Lower leg skin (tissue), 4 donors: Measurements from ENCODE around the gene P2RX6. TPM values are rescaled to one million over a fixed set of nuclear protein-coding genes. Genes with fewer than 3 reads are reported as not detected.
A peak's percentile ranks its signal among the peaks of the same experiment; 100 is the strongest.

ENCODE experiments used
- DNase-seq, 2 donors: peaks; one replicate each; pipeline ENCODE4 v3.0.0-alpha.2; 2019; ENCODE audit warnings: low spot score in 2 of 2
- H3K4me3 ChIP-seq: fragments of 200-600 bp; sonication (generic); 2 replicates; pipeline ENCODE4 v1.5.1; 2017; ENCODE audit warnings: mild to moderate bottlenecking, low read depth; ENCODE audit not compliant: poor library complexity, severe bottlenecking
- POLR2A ChIP-seq, 2 donors: fragments of 450-650 bp; IDR thresholded peaks; one replicate each; pipeline ENCODE4 v1.6.1; 2016 to 2017; ENCODE audit warnings: antibody characterized with exemption in 2 of 2, mild to moderate bottlenecking in 1 of 2, moderate library complexity in 1 of 2
- WGBS, 2 donors: methylation state at CpG; one replicate each; pipeline ENCODE4 v1.1.5; 2018; 5-methylcytosine and 5-hydroxymethylcytosine counted together
- intact Hi-C: fragments of 100-400 bp; cut with DNase I; formaldehyde crosslinking; loops from one replicate; pipeline ENCODE4 v1.15.0; 2023; ENCODE audit warnings: low total_unique reads
- total RNA-seq, 4 donors: library from RNA; depleted of rRNA; stranded (reverse); fragments of >200 nt; gene quantifications; one replicate each; pipeline ENCODE4 v1.1.0, GENCODE V29; 2016
- TF ChIP-seq, protein P1 (sequence below), 3 donors: fragments of 450-650 bp; IDR thresholded peaks; one replicate each; pipeline ENCODE4 v1.5.1; 2016; ENCODE audit warnings: antibody characterized with exemption in 3 of 3, mild to moderate bottlenecking in 3 of 3, moderate library complexity in 2 of 3

P2RX6 gene
- total RNA-seq, 4 donors from 2014 or later = 0.12 to 2.6 (median 0.87) TPM

DNA sequence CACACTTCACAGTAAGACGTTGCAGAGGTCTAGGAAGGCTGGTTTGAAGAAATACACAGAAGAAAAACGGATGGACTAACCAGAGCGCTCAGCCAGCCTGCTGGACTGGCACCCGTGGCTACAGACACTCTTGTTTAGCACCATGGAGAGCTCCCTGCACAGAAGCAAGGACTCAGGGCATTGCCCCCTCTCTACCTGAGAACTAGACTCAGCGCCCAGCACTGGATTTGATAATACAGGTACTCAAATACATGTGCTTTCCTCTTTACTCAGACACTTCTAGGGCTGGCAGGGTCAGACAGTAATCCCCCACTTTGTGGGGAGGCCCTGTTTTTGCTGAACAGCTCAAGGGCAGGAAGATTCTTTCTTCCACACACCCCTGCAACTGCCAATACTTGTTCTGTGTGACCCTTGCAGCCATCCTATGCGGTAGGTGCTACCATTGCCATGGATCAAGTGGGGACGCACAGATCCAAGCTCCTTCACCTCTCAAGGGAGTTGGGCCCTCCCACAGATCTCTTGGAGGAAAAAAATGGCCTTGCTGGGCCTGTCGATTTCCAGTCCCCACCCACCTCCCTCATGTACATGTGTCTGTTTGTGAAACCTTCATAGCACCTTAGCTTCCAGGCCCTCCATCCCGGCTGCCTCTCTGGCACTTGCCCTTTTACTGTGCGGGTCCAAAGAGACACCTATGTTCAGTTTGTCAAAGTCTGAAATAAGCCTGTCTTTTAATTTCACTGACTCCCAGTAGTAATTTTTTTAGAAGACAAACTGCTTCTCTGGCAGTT, 5.1 kb upstream of the P2RX6 start:
- 59 to 63% methylated on average over 10 of the region's 10 CpGs for WGBS, 2 donors
- intact Hi-C loops = loop anchor here (5.0 kb wide), 1 partner anchor 153 kb away; the partner anchor contains the start of genes PI4KA and SNAP29
- H3K4me3 ChIP-seq = no peak overlapping the region
- no peak for DNase-seq
- TF ChIP-seq POLR2A (IDR thresholded peaks at IDR 0.05) = no peak
- TF ChIP-seq, protein P1, sequence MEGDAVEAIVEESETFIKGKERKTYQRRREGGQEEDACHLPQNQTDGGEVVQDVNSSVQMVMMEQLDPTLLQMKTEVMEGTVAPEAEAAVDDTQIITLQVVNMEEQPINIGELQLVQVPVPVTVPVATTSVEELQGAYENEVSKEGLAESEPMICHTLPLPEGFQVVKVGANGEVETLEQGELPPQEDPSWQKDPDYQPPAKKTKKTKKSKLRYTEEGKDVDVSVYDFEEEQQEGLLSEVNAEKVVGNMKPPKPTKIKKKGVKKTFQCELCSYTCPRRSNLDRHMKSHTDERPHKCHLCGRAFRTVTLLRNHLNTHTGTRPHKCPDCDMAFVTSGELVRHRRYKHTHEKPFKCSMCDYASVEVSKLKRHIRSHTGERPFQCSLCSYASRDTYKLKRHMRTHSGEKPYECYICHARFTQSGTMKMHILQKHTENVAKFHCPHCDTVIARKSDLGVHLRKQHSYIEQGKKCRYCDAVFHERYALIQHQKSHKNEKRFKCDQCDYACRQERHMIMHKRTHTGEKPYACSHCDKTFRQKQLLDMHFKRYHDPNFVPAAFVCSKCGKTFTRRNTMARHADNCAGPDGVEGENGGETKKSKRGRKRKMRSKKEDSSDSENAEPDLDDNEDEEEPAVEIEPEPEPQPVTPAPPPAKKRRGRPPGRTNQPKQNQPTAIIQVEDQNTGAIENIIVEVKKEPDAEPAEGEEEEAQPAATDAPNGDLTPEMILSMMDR (IDR thresholded peaks at IDR 0.05) = no peak

GRCh38 chr22:21010426-21011113, 4.4 kb upstream of the P2RX6 start:
- no peak for TF ChIP-seq POLR2A (IDR thresholded peaks at IDR 0.05)
- TF ChIP-seq, protein P1 (IDR thresholded peaks at IDR 0.05) = no peak
- intact Hi-C loops = no loop called here
- no peak for DNase-seq
- H3K4me3 ChIP-seq = no peak overlapping the region
- WGBS, 2 donors = 84 to 92% methylated on average over 3 of the region's 3 CpGs

GRCh38 chr22:21012446-21013407, 2.2 kb upstream of the P2RX6 start:
- no peak overlapping the region for H3K4me3 ChIP-seq
- TF ChIP-seq, protein P1 (IDR thresholded peaks at IDR 0.05) = no peak
- no peak for TF ChIP-seq POLR2A (IDR thresholded peaks at IDR 0.05)
- intact Hi-C loops = no loop called here
- no peak for DNase-seq
- WGBS, 2 donors = 77 to 78% methylated on average over 12 to 14 of the region's 14 CpGs

- H3K4me3 ChIP-seq = no peak overlapping the region
- intact Hi-C loops = no loop called here
- DNase-seq = no peak
- 6 to 8% methylated on average over 18 to 24 of the region's 24 CpGs for WGBS, 2 donors
- TF ChIP-seq, protein P1 (IDR thresholded peaks at IDR 0.05) = no peak
- TF ChIP-seq POLR2A (IDR thresholded peaks at IDR 0.05) = no peak
These were observed 1.2 kb upstream of the P2RX6 start for GRCh38 chr22:21013657-21014201.

DNA sequence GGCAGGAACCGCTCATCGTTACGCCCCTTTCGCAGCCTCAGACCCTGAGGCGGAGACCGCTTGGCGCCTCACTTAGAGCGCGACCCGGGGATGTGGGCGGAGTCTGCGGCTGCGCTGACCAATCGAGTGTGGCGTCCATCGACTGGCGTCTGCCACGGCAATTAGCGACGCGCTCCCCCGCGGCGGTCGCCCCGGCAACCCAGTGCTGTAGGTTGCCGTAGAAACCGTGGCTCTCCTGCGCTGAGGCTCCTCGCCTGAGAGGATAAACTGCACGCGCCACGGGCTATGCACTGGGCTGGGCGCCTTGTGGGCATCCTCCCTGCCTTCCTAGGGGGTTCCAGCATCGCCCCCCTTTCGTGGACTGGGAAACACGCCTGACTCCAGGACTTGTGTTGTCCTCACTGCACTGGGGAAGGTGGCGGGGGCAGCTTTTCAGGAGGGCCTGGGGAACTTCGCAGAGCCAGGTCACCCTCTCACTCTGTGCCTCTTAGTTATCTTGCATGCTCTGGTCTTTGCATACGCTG, 701 bp upstream of the P2RX6 start:
- DNase-seq = peak; percentile 62 to 96
- no peak overlapping the region for H3K4me3 ChIP-seq
- TF ChIP-seq POLR2A (IDR thresholded peaks at IDR 0.05) = no peak
- TF ChIP-seq, protein P1 (IDR thresholded peaks at IDR 0.05) = no peak
- WGBS, 2 donors = 2 to 9% methylated on average over 6 to 24 of the region's 40 CpGs
- intact Hi-C loops = no loop called here
